Kasumi-1 (cell line): ENCODE data around the gene CEP43.

ENCODE experiments used
- DNase-seq, 2 experiments: peaks; one replicate each; lab custom pipeline; 2025; lab: John Stamatoyannopoulos, UW

CEP43 gene

GRCh38 chr6:166999145-166999883, at the start of gene CEP43:
CEP43 (plus strand) TSS chr6:166999397; CDS start chr6:166999413, 16 bp downstream.
- DNase-seq, result peak; percentile 89 to 93

- no peak for DNase-seq
Measured at GRCh38 chr6:166949528-166950442, 49.4 kb upstream of the CEP43 start.

- DNase-seq, result no peak
Measured at GRCh38 chr6:166950443-166950821, 48.8 kb upstream of the CEP43 start.

- DNase-seq, result peak; percentile 36 to 48
Measured at GRCh38 chr6:166950892-166951669, 48.1 kb upstream of the CEP43 start.

GRCh38 chr6:166951670-166952060, 47.5 kb upstream of the CEP43 start:
- no peak for DNase-seq

GRCh38 chr6:166952121-166952520, 47.1 kb upstream of the CEP43 start:
- peak in 1 of 2 experiments; percentile 17 for DNase-seq

- DNase-seq, result no peak
Measured at GRCh38 chr6:166952567-166953486, 46.4 kb upstream of the CEP43 start.

- DNase-seq, result no peak
Measured at GRCh38 chr6:166954118-166954713, 45.0 kb upstream of the CEP43 start.

GRCh38 chr6:166955121-166955864, 43.9 kb upstream of the CEP43 start:
- DNase-seq, result peak; percentile 76 to 84

- peak in 1 of 2 experiments; percentile 23 for DNase-seq
Measured at GRCh38 chr6:166955865-166956443, 43.2 kb upstream of the CEP43 start.

GRCh38 chr6:166956444-166957086, 42.6 kb upstream of the CEP43 start, which contains the start of gene RNASET2:
RNASET2 (minus strand) TSS chr6:166956550; CDS start chr6:166956182, 368 bp downstream.
- DNase-seq, result peak; percentile 83 to 86

GRCh38 chr6:166957087-166957804, 42.0 kb upstream of the CEP43 start:
- DNase-seq, result peak; percentile 51 to 71

GRCh38 chr6:166957805-166958076, 41.5 kb upstream of the CEP43 start:
- DNase-seq, result no peak

- peak; percentile 82 to 88 for DNase-seq
Measured at GRCh38 chr6:166958926-166959861, 40.0 kb upstream of the CEP43 start.

GRCh38 chr6:166959911-166960608, 39.1 kb upstream of the CEP43 start:
- no peak for DNase-seq

- DNase-seq, result no peak
Measured at GRCh38 chr6:166960609-166960978, 38.6 kb upstream of the CEP43 start.

- no peak for DNase-seq
Measured at GRCh38 chr6:166966268-166966667, 32.9 kb upstream of the CEP43 start.
